PFSK-1 (cell line): ENCODE data around the gene LENEP.

Source experiments
- FOXP2 ChIP-seq: optimal IDR thresholded peaks from 2 replicates; pipeline ENCODE3; 2011; ENCODE audit warnings: borderline replicate concordance, control low read depth, inconsistent platforms; ENCODE audit not compliant: insufficient read depth; ENCODE audit errors: extremely low read length, extremely low read depth
- POLR2AphosphoS5 ChIP-seq: IDR thresholded peaks from 2 replicates; pipeline ENCODE4 v1.6.1; 2012; ENCODE audit warnings: low read depth, mild to moderate bottlenecking, control low read depth, low read length, moderate library complexity
- SIN3A ChIP-seq: IDR thresholded peaks from 2 replicates; pipeline ENCODE4 v1.6.1; 2012; ENCODE audit warnings: mild to moderate bottlenecking, low read length, moderate library complexity, borderline replicate concordance; ENCODE audit not compliant: insufficient read depth
- TAF1 ChIP-seq: IDR thresholded peaks from 2 replicates; pipeline ENCODE4 v1.6.1; 2012; ENCODE audit warnings: low read length, control low read depth, borderline replicate concordance; ENCODE audit not compliant: insufficient read depth
- TF ChIP-seq, protein P1 (sequence below), 2 experiments: IDR thresholded peaks; 2 replicates each; pipeline versions ENCODE4 v1.6.1 to v1.8.0; 2011 to 2012; ENCODE audit warnings: low read depth in 2 of 2, low read length in 2 of 2, control low read depth in 1 of 2, inconsistent platforms in 1 of 2, mild to moderate bottlenecking in 1 of 2, moderate library complexity in 1 of 2; ENCODE audit not compliant: insufficient read depth in 1 of 2

DNA sequence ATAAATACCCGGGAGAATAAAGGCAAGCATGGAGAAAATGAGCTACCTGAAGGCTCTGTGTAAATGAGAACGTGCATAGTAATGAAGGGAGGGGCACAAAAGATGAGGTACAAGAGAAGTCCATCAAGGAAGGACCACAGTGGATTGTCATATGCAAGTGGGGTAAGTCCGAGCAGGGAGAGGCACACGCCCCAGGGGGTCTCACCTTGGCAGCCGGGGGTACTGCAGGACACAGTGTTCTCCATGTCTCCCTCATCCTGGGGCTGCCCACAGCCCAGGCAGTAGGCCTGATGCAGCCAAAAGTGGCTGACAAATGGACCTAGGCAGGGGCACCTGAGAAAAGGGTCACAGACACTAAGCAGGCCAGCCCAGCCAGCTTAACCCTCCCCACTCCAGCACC lies 30.2 kb downstream of the LENEP start:
- TF ChIP-seq, protein P1, sequence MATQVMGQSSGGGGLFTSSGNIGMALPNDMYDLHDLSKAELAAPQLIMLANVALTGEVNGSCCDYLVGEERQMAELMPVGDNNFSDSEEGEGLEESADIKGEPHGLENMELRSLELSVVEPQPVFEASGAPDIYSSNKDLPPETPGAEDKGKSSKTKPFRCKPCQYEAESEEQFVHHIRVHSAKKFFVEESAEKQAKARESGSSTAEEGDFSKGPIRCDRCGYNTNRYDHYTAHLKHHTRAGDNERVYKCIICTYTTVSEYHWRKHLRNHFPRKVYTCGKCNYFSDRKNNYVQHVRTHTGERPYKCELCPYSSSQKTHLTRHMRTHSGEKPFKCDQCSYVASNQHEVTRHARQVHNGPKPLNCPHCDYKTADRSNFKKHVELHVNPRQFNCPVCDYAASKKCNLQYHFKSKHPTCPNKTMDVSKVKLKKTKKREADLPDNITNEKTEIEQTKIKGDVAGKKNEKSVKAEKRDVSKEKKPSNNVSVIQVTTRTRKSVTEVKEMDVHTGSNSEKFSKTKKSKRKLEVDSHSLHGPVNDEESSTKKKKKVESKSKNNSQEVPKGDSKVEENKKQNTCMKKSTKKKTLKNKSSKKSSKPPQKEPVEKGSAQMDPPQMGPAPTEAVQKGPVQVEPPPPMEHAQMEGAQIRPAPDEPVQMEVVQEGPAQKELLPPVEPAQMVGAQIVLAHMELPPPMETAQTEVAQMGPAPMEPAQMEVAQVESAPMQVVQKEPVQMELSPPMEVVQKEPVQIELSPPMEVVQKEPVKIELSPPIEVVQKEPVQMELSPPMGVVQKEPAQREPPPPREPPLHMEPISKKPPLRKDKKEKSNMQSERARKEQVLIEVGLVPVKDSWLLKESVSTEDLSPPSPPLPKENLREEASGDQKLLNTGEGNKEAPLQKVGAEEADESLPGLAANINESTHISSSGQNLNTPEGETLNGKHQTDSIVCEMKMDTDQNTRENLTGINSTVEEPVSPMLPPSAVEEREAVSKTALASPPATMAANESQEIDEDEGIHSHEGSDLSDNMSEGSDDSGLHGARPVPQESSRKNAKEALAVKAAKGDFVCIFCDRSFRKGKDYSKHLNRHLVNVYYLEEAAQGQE (IDR thresholded peaks at IDR 0.05; ENCODE audit: insufficient read depth in 1 of 2, low read depth in 2 of 2, low read length in 2 of 2): no peak
- no peak for TF ChIP-seq POLR2AphosphoS5
- TF ChIP-seq TAF1: no peak
- no peak for TF ChIP-seq SIN3A
- no peak for TF ChIP-seq FOXP2
